A673 (cell line): ENCODE results near the gene MFRP. TPM values are rescaled to one million over a fixed set of nuclear protein-coding genes. Genes with fewer than 3 reads are reported as not detected.

Source experiments
- BruUV-seq: library from RNA; stranded (reverse); fragments of 400-500 nt; replicated peaks from 2 replicates; lab custom pipeline; 2021; lab: Mats Ljungman, UMichigan
- CTCF ChIA-PET: fragments of 300-600 bp; sonication (Branson Sonifier 250); formaldehyde crosslinking; loops from one replicate; lab custom pipeline; 2022; ENCODE audit warnings: antibody characterized with exemption; lab: Charles Lee
- POLR2A ChIA-PET: fragments of 300-600 bp; sonication (Branson Sonifier 250); formaldehyde crosslinking; loops from one replicate; lab custom pipeline; 2022; ENCODE audit warnings: antibody characterized with exemption; ENCODE audit not compliant: low non-redundant PET; lab: Charles Lee
- DNase-seq: peaks from one replicate; pipeline ENCODE4 v3.0.0-alpha.2; 2015; ENCODE audit warnings: low spot score
- H3K27ac ChIP-seq: fragments of 200-600 bp; sonication (generic); 2 replicates; pipeline ENCODE4 v1.5.1; 2016; ENCODE audit warnings: mixed run types, low read depth, mild to moderate bottlenecking, mixed read lengths, antibody characterized with exemption, low read length; ENCODE audit not compliant: poor library complexity, severe bottlenecking
- H3K27me3 ChIP-seq: fragments of 200-600 bp; sonication (generic); replicated peaks from 2 replicates; pipeline ENCODE4 v1.6.1; 2017; ENCODE audit warnings: mixed run types, low read depth, mild to moderate bottlenecking, mixed read lengths, antibody characterized with exemption, low read length; ENCODE audit not compliant: insufficient read depth, poor library complexity
- H3K36me3 ChIP-seq: fragments of 200-600 bp; sonication (generic); 2 replicates; pipeline ENCODE4 v1.6.1; 2016; ENCODE audit warnings: mixed run types, mild to moderate bottlenecking, mixed read lengths, antibody characterized with exemption, low read length; ENCODE audit not compliant: insufficient read depth, poor library complexity, severe bottlenecking
- H3K4me1 ChIP-seq: fragments of 200-600 bp; sonication (generic); 2 replicates; pipeline ENCODE4 v1.6.1; 2017; ENCODE audit warnings: mixed run types, mild to moderate bottlenecking, mixed read lengths, antibody characterized with exemption, low read length; ENCODE audit not compliant: insufficient read depth, poor library complexity, severe bottlenecking
- H3K4me3 ChIP-seq: fragments of 200-600 bp; sonication (generic); 2 replicates; pipeline ENCODE4 v1.5.1; 2016; ENCODE audit warnings: low read depth, mixed run types, mild to moderate bottlenecking, mixed read lengths, low read length; ENCODE audit not compliant: poor library complexity, severe bottlenecking
- H3K9me3 ChIP-seq: fragments of 200-600 bp; sonication (generic); 2 replicates; pipeline ENCODE4 v1.6.1; 2016; ENCODE audit warnings: mixed run types, low read depth, mild to moderate bottlenecking, mixed read lengths, antibody characterized with exemption, low read length; ENCODE audit not compliant: poor library complexity, severe bottlenecking
- EZH2 ChIP-seq: fragments of 200-600 bp; sonication (generic); IDR thresholded peaks from 2 replicates; pipeline ENCODE4 v1.6.1; 2017; ENCODE audit warnings: borderline replicate concordance, low read depth, mild to moderate bottlenecking, mixed read lengths, antibody characterized with exemption, low read length; ENCODE audit not compliant: poor library complexity, severe bottlenecking
- intact Hi-C: fragments of 100-400 bp; cut with micrococcal nuclease; formaldehyde crosslinking; loops from one replicate; pipeline ENCODE4 v1.10.0; 2022; ENCODE audit not compliant: unreplicated experiment
- total RNA-seq: library from RNA; stranded (reverse); gene quantifications from 2 replicates; pipeline ENCODE4 v1.2.3, GENCODE V29; 2021
- TF ChIP-seq, protein P1 (sequence below): fragments of 300-800, 200-600 bp; sonication (generic); conservative IDR thresholded peaks from 2 replicates; pipeline ENCODE4 v1.5.1; 2017; ENCODE audit warnings: low read depth, mild to moderate bottlenecking, antibody characterized with exemption, low read length, moderate library complexity, mixed read lengths

MFRP gene
- total RNA-seq, 1 experiment from 2014 or later, result not detected

DNA sequence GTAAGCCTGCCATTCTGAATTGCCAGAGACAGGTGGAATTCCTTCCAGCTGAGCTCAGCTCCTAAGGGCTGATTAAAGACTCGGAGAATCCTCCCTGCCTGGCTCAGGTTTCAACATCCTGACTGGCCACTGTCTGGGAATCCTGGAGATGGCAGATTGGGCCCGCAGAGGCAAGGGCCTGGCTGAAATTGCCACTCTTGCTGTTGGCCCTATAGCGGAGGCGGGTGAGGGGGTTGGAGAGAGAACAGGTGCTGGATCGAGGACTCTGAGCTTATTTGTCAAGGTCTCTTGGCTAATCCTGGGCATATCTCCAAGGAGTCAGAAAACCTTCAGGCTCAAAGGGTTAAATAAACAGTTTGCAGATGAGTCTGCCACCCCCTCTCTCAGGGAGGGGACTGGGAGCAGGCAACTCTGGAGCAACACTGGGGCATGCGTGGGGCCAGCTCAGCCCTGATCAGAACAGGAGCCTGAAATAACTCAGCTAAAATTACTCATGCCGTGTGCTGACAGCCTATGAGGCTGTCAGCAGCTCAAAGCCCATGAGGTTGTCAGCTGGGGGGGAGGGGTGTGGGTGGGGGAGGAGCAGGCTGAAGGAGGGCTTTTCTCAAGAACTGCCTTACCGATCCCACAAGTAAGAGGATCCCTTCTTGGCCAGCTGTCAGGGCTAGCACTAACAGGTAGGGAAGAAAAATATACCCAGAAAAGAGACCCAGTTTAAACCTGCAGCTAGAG, 14.7 kb upstream of the MFRP start:
- H3K27ac ChIP-seq, result no peak overlapping the region
- peaks cover 22% of the 10 kb centered on the region for H3K4me1 ChIP-seq
- no peak overlapping the region for H3K4me3 ChIP-seq
- no peaks in the 10 kb centered on the region for H3K9me3 ChIP-seq
- CTCF ChIA-PET, result interaction anchor here (0.6 to 1.0 kb wide), 2 partner anchors 108 to 113 kb away, joined by 4 read pairs; no protein-coding TSS in a partner anchor
- POLR2A ChIA-PET, result interaction anchor here (0.7 kb wide), 1 partner anchor 1041 kb away, joined by 4 read pairs; no protein-coding TSS in a partner anchor
- TF ChIP-seq EZH2, result no peak
- TF ChIP-seq, protein P1, sequence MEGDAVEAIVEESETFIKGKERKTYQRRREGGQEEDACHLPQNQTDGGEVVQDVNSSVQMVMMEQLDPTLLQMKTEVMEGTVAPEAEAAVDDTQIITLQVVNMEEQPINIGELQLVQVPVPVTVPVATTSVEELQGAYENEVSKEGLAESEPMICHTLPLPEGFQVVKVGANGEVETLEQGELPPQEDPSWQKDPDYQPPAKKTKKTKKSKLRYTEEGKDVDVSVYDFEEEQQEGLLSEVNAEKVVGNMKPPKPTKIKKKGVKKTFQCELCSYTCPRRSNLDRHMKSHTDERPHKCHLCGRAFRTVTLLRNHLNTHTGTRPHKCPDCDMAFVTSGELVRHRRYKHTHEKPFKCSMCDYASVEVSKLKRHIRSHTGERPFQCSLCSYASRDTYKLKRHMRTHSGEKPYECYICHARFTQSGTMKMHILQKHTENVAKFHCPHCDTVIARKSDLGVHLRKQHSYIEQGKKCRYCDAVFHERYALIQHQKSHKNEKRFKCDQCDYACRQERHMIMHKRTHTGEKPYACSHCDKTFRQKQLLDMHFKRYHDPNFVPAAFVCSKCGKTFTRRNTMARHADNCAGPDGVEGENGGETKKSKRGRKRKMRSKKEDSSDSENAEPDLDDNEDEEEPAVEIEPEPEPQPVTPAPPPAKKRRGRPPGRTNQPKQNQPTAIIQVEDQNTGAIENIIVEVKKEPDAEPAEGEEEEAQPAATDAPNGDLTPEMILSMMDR, result no peak
- DNase-seq, result peak; percentile 44
- intact Hi-C loops, result no loop called here
- no TSS peak for BruUV-seq
- H3K27me3 ChIP-seq, result no peaks in the 10 kb centered on the region
- peaks cover 4% of the 10 kb centered on the region for H3K36me3 ChIP-seq

DNA sequence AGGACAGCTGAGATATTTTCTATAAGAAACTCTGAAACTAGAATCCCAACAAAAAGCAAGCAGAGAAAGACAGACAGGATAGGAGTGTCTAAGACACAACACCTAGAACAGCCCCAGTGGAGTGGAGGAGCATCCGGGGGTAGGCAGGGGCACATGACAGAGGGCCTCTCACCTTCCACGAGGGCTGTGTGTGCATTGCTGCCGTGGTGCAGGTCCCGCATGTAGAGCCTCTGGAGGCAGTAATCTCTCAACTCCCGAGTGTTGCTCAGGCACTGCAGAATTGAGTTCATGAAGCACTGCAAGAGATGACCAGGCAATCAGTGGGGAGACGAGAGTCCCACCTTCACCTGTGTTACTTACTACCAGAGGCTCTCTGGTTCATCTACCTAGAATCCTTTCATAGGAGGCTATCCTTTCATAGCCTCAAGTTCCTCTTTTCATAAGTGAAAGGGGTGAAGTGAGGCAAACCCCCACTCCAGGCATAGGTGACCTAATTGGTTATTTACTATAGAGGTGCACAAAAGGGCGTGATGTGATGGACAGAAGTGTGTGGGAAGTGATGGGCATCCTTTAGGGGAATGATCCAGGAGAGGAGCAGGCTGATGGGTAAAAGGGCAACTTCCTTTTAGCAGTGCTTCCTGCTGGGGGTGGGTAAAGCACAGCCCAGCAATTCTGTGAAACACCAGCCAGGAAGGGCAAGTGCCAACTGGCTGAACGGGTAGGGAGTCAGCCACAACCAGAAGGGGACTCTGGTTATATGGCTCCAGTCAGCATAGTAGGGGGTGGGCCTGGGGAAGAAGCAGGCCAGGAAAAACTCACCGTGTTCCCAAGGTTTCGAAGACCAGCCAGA, 13.1 kb upstream of the MFRP start:
- H3K27ac ChIP-seq, result no peak overlapping the region
- H3K4me3 ChIP-seq, result no peak overlapping the region
- H3K27me3 ChIP-seq, result no peaks in the 10 kb centered on the region
- BruUV-seq, result no TSS peak
- no peaks in the 10 kb centered on the region for H3K9me3 ChIP-seq
- DNase-seq, result no peak
- intact Hi-C loops, result loop anchor here (10.0 kb wide), 1 partner anchor 745 kb away; no protein-coding TSS in a partner anchor
- TF ChIP-seq, protein P1, result no peak
- TF ChIP-seq EZH2, result no peak
- ChIA-PET POLR2A (no interaction called here), CTCF (no interaction called here)
- H3K4me1 ChIP-seq, result peaks cover 22% of the 10 kb centered on the region
- peaks cover 4% of the 10 kb centered on the region for H3K36me3 ChIP-seq

DNA sequence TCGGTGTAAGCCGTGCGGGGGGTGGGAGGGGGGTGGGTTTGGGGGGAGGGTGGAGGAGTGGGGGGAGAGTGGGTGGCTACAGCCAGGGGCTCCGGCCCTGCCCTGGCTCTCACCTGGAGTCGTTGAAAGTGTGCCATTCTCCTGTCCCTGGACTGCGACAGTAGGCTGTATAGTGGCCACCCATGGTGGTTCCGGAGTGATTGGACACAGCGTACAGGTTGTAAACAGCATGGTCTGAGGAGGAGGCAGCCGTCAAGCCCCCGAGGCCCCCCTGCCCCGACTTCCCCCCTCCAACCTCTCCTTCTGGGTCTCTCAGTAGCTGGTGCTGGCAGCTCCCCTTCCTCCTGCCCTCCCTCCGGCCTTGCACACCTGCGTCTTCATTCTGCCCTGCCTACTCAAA, 10.6 kb upstream of the MFRP start:
- ChIA-PET CTCF (interaction anchor here (1.2 to 2.5 kb wide), 4 partner anchors 16 to 118 kb away, joined by 9 to 50 read pairs (median 28); partner anchors contain the start of gene RNF26), POLR2A (no interaction called here)
- no peak for DNase-seq
- Histone ChIP-seq H3K9me3 (no peaks in the 10 kb centered on the region), H3K4me3 (peak overlapping the region; percentile 64), H3K4me1 (peaks cover 13% of the 10 kb centered on the region), H3K27me3 (no peaks in the 10 kb centered on the region), H3K36me3 (peaks cover 4% of the 10 kb centered on the region), H3K27ac (peak overlapping the region; percentile 79)
- TF ChIP-seq, protein P1, result no peak
- no peak for TF ChIP-seq EZH2
- intact Hi-C loops, result loop anchor here (2.0 to 10.0 kb wide), 2 partner anchors 18 to 748 kb away; no protein-coding TSS in a partner anchor
- BruUV-seq, result no TSS peak
